HG03175 (cell line): Measurements from ENCODE around the gene CES2.
"Not testable (repeated sequence)": the region's sequence is repeated elsewhere in the genome, so short reads cannot be mapped to it uniquely, and the experiment has no call there.

ENCODE experiments used
- ATAC-seq: cut with Tn5 transposase; IDR thresholded peaks from one replicate; pipeline ENCODE4 v1.9.1; 2021; ENCODE audit warnings: mild to moderate bottlenecking, moderate library complexity; ENCODE audit not compliant: unreplicated experiment

Gene CES2

DNA sequence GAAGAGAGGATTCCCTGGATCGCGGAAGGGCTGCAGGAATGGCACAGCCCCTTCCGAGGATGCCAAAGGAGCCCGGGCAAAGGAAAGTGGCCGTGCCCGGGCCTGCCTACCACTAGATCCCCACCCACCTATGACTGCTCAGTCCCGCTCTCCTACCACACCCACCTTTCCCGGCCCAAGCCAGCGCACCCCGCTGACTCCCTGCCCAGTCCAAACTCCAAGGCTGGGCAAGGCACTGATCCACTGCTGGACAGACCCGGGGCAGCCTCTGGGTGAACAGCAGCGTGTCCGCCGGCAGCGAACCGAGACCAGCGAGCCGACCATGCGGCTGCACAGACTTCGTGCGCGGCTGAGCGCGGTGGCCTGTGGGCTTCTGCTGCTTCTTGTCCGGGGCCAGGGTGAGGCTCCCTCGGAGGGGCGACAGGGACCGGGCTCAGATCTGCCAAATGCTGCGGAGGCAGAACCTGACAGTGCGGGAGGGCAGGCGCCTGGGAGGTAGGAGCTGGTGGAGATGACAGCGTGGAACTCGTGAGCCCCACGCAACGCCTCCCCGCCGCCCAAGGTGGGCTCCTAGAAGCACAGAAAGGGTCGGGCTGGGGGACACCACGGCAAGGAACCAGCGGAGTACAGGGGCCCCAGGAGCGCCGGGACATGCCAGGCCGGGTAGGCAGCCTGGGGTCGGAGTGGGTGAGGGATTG, at the start of gene CES2:
Gene CES2 (plus strand): TSS at position 203 of the 698 bp plus-strand sequence. CDS start 120 bp downstream, at position 323.
- ATAC-seq, result no peak

GRCh38 chr16:66886321-66886720, 49.0 kb upstream of the CES2 start:
- no peak for ATAC-seq

GRCh38 chr16:66886914-66887313, 48.4 kb upstream of the CES2 start:
- no peak for ATAC-seq

GRCh38 chr16:66888647-66889615, 46.4 kb upstream of the CES2 start:
- ATAC-seq, result no peak

DNA sequence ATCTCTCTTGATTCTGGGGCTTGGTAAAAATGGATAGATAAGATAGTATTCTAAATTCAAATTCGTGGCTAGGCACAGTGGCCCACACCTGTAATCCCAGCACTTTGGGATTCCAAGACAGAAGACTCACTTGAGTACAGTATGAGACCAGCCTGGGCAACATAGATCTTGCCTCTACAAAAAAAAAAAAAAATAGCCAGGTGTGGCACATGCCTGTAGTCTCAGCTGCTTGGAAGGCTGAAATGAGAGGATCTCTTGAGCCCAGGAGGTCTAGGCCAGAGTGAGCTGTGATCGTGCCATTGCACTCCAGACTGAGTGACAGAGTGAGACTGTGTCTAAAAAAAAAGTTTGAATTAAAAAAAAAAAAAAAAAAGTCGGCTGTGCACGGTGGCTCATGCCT, 45.7 kb upstream of the CES2 start:
- no peak for ATAC-seq

GRCh38 chr16:66890799-66891198, 44.5 kb upstream of the CES2 start:
- no peak for ATAC-seq

- no peak for ATAC-seq
Observed at GRCh38 chr16:66891360-66891759, 44.0 kb upstream of the CES2 start.

DNA sequence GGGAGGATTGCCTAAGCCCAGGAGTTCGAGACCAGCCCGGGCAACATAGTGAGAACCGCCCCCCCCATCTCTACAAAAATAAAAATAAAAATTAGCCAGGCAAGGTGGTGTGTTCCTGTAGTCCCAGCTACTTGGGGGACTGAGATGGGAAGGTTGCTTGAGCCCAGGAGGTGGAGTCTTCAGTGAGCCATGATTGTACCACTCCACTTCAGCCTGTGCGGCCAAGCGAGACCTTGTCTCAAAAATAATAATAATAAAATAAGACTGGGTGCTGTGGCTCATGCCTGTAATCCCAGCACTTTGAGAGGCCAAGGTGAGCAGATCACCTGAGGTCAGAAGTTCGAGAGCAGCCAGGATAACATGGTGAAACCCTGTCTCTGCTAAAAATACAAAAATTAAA, 43.5 kb upstream of the CES2 start:
- ATAC-seq, result no peak

DNA sequence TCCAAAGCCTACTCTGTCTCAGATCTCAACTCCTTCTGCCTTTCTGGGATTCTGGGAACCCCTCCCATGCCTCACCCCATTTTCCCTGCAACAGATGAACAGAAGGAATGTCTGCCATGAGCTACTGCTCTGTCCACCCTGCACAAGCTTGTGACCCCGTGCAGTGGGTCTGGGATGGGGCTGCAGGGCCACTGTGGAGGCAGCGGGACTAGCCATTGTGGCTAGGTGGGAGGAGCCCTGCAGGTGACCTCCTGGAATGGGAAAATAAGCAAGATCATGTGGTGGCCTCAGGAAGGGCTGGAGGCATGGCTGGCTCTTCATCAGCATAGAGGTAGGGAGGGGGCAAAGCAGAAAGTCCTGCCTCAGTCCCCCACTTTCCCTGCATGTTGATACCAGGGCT, 41.3 kb upstream of the CES2 start:
- ATAC-seq, result no peak

DNA sequence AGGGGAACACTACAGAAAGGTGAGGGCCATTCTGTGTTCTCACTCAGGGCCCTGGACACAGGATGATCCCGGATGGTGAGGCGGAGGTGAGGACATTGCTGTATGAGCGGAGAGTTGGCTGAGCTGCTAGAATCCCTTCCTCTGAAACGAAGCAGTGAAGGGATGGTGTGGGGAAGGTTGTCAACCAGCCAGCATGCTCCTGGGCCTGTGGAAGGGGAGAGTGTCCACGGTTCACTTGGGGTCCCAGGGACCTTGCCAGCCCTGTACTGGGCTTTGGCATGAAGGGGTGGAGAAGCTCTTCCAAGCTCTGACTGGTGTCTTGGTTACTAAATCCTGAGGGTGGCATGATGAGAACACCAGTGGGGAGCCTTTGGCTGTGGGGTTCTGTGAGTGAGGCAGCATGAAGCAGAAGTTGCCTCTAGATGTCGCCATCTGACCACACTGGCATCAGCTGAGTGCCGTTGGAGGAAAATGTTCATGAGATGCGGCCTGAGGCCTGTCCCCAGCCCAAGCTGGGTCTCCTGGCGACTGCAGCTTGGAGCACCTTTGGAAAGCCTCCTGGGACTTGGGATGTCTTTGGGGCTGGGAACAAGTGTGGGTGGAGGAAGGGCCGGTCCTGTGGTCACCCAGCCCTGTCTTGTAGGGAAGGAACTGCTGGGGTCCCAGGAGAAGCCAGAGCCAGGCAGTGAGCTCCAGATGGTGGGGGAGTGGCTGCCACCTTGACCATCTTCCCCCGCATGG, 40.2 kb upstream of the CES2 start:
- ATAC-seq, result no peak

DNA sequence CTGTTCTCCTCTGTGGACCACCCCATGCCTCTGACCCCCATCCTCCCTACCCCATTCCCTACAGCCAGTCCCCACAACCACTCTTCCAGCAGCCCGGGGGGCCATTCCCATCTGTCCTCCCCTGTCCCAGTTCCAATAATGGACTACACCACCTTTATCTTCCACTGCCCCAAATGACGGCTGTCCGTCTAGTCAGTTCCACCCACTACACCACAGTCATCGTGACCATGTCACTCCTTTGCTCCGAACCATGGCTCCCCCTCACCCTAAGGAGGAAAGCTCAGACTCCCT, 39.7 kb upstream of the CES2 start:
- no peak for ATAC-seq

DNA sequence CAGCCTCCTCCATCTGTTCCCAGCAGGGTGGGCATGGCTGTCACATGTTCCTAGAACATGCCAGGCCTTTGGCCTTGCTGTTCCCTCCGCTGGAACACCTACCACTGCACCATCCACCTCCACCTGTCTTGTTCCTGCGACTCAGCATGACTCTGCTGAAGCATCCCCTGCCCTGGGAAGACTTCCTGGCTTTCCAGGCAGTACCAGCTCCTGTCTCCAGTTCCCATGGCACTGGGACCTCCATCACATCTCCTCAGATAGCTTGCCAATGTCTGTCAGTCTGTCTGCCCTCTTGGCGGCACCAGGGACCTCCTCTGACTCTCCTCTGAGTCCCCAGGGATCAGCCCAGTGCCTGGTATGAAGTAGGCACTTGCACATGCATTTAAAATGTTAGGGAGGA, 39.3 kb upstream of the CES2 start:
- no peak for ATAC-seq

- not testable (repeated sequence) for ATAC-seq
Observed at GRCh38 chr16:66896682-66897081, 38.6 kb upstream of the CES2 start.

- no peak for ATAC-seq
Observed at GRCh38 chr16:66898207-66898606, 37.1 kb upstream of the CES2 start.

DNA sequence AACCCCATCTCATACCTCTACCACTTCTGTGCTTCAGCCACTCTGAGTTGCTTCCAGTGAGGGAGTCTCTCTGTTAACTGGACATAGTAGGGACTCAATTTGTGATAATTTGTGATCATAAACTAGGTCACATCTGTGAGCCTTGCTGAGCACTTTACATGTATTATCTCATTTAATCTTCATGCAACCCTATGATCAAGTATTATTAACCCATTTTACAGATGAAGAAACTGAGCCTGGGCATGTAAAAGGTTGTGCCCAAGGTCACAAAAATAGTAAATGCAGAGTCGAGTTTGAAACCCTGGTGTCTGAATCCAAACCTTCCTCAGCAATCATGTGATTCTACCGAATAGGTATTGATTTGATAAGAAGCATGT, 36.4 kb upstream of the CES2 start:
- ATAC-seq, result no peak

GRCh38 chr16:66899310-66899944, 35.9 kb upstream of the CES2 start:
- ATAC-seq, result no peak

- ATAC-seq, result no peak
Observed at GRCh38 chr16:66899945-66900710, 35.2 kb upstream of the CES2 start.

- ATAC-seq, result no peak
Observed at GRCh38 chr16:66900721-66901441, 34.4 kb upstream of the CES2 start.

GRCh38 chr16:66901626-66902025, 33.7 kb upstream of the CES2 start:
- ATAC-seq, result no peak
